ENCODE measurements around the gene MYLK.

- TF ChIP-seq CTCF (conservative IDR thresholded peaks at IDR 0.05; ENCODE audit: low read length) (no peak), EZH2phosphoT487 (IDR thresholded peaks at IDR 0.05; ENCODE audit: borderline replicate concordance) (no peak)
Measured at GRCh38 chr3:123926396-123926795, 42.3 kb upstream of the MYLK start.

Data from Loucy (cell line).